Vagina (tissue), 2 donors: ENCODE measurements around the gene GTF2H4. TPM values are rescaled to one million over a fixed set of nuclear protein-coding genes. Genes with fewer than 3 reads are reported as not detected.

Experiments used
- DNase-seq, 2 donors: peaks; one replicate each; pipeline ENCODE4 v3.0.0-alpha.2; 2017; ENCODE audit errors: extremely low spot score in 2 of 2
- H3K27ac ChIP-seq: fragments of 200-600 bp; sonication (generic); one replicate; pipeline ENCODE4 v1.5.1; 2019
- H3K27me3 ChIP-seq: fragments of 200-600 bp; sonication (generic); one replicate; pipeline ENCODE4 v1.5.1; 2019
- H3K36me3 ChIP-seq, 2 donors: fragments of 200-600 bp; sonication (generic); one replicate each; pipeline ENCODE4 v1.5.1; 2017 to 2019
- H3K4me1 ChIP-seq: fragments of 200-600 bp; sonication (generic); one replicate; pipeline ENCODE4 v1.5.1; 2019
- H3K4me3 ChIP-seq, 2 donors: fragments of 200-600 bp; sonication (generic); 1 replicate in 1 of 2; 2 replicates in 1 of 2; pipeline ENCODE4 v1.5.1; 2016 to 2019
- H3K9me3 ChIP-seq: fragments of 200-600 bp; sonication (generic); one replicate; pipeline ENCODE4 v1.5.1; 2019
- POLR2A ChIP-seq, 2 donors: fragments of 450-650 bp; IDR thresholded peaks; one replicate each; pipeline ENCODE4 v1.6.1; 2017; ENCODE audit warnings: antibody characterized with exemption in 2 of 2, mild to moderate bottlenecking in 2 of 2, moderate library complexity in 2 of 2
- POLR2AphosphoS5 ChIP-seq, 2 donors: sonication (generic); formaldehyde crosslinking; IDR thresholded peaks; one replicate each; pipeline ENCODE4 v1.9.0; 2017; ENCODE audit warnings: antibody characterized with exemption in 2 of 2, mild to moderate bottlenecking in 2 of 2, low read depth in 1 of 2; ENCODE audit not compliant: insufficient read depth in 1 of 2
- intact Hi-C: fragments of 100-400 bp; cut with DNase I; formaldehyde crosslinking; loops from one replicate; pipeline ENCODE4 v1.15.1; 2023
- total RNA-seq: library from RNA; depleted of rRNA; stranded (reverse); fragments of >200 nt; gene quantifications from one replicate; pipeline ENCODE4 v1.2.3, GENCODE V29; 2016
- TF ChIP-seq, protein P1 (sequence below), 3 experiments: fragments of 450-650 bp in 2 of 3; fragments of 200-600 bp in 1 of 3; sonication (generic) in 1 of 3; IDR thresholded peaks; one replicate each; pipeline ENCODE4 v1.5.1; 2017 to 2019; ENCODE audit warnings: antibody characterized with exemption in 3 of 3, mild to moderate bottlenecking in 2 of 3, moderate library complexity in 2 of 3

The GTF2H4 gene
- total RNA-seq, 1 donor from 2014 or later: 16.7 TPM

- H3K27ac ChIP-seq: peak within 1 kb of the TSS; percentile 94
- H3K27me3 ChIP-seq: no peaks in the 10 kb centered on the region
- peak within 1 kb of the TSS; percentile 56 to 65 for H3K4me3 ChIP-seq
- H3K9me3 ChIP-seq: no peaks in the 10 kb centered on the region
- TF ChIP-seq POLR2AphosphoS5 (IDR thresholded peaks at IDR 0.05; ENCODE audit: insufficient read depth in 1 of 2, low read depth in 1 of 2): peak; percentile 76
- TF ChIP-seq, protein P1, sequence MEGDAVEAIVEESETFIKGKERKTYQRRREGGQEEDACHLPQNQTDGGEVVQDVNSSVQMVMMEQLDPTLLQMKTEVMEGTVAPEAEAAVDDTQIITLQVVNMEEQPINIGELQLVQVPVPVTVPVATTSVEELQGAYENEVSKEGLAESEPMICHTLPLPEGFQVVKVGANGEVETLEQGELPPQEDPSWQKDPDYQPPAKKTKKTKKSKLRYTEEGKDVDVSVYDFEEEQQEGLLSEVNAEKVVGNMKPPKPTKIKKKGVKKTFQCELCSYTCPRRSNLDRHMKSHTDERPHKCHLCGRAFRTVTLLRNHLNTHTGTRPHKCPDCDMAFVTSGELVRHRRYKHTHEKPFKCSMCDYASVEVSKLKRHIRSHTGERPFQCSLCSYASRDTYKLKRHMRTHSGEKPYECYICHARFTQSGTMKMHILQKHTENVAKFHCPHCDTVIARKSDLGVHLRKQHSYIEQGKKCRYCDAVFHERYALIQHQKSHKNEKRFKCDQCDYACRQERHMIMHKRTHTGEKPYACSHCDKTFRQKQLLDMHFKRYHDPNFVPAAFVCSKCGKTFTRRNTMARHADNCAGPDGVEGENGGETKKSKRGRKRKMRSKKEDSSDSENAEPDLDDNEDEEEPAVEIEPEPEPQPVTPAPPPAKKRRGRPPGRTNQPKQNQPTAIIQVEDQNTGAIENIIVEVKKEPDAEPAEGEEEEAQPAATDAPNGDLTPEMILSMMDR (IDR thresholded peaks at IDR 0.05): peak in 1 of 3 experiments; percentile 35
- peak in 1 of 2 donors; percentile 57 for TF ChIP-seq POLR2A (IDR thresholded peaks at IDR 0.05)
- peaks cover 0 to 28% of the 10 kb centered on the region in 2 donors for H3K36me3 ChIP-seq
- intact Hi-C loops: no loop called here
- peaks cover 27% of the 10 kb centered on the region for H3K4me1 ChIP-seq
- DNase-seq: peak in 1 of 2 donors; percentile 97
Measured at GRCh38 chr6:30914076-30914853, 6.3 kb downstream of the GTF2H4 start, which contains the start of gene VARS2. Gene VARS2 (plus strand): TSS chr6:30914238. CDS start chr6:30914837, 599 bp downstream.

GRCh38 chr6:30914854-30915590 is 7.0 kb downstream of the GTF2H4 start:
- peak overlapping the region; percentile 94 for H3K27ac ChIP-seq
- no peak for DNase-seq
- H3K36me3 ChIP-seq: peaks cover 0 to 27% of the 10 kb centered on the region in 2 donors
- TF ChIP-seq POLR2A (IDR thresholded peaks at IDR 0.05): no peak
- H3K4me1 ChIP-seq: peaks cover 26% of the 10 kb centered on the region
- intact Hi-C loops: no loop called here
- no peaks in the 10 kb centered on the region for H3K27me3 ChIP-seq
- no peaks in the 10 kb centered on the region for H3K9me3 ChIP-seq
- H3K4me3 ChIP-seq: peak overlapping the region; percentile 56 to 65

- Histone ChIP-seq H3K4me3 (peak overlapping the region in 1 of 2 donors; percentile 56), H3K4me1 (peaks cover 26% of the 10 kb centered on the region), H3K27me3 (no peaks in the 10 kb centered on the region), H3K27ac (peak overlapping the region; percentile 94), H3K36me3 (peaks cover 0 to 27% of the 10 kb centered on the region in 2 donors), H3K9me3 (no peaks in the 10 kb centered on the region)
- intact Hi-C loops: no loop called here
- TF ChIP-seq, protein P1 (IDR thresholded peaks at IDR 0.05): peak; percentile 33 to 55 (median 39)
- TF ChIP-seq POLR2AphosphoS5 (IDR thresholded peaks at IDR 0.05; ENCODE audit: insufficient read depth in 1 of 2, low read depth in 1 of 2): peak in 1 of 2 donors; percentile 33
- TF ChIP-seq POLR2A (IDR thresholded peaks at IDR 0.05): no peak
- DNase-seq: no peak
Measured at GRCh38 chr6:30915591-30915946, 7.6 kb downstream of the GTF2H4 start.

- H3K4me3 ChIP-seq: no peak overlapping the region
- H3K27ac ChIP-seq: no peak overlapping the region
- H3K36me3 ChIP-seq: peaks cover 0 to 29% of the 10 kb centered on the region in 2 donors
- H3K4me1 ChIP-seq: peaks cover 26% of the 10 kb centered on the region
- no peaks in the 10 kb centered on the region for H3K27me3 ChIP-seq
- no peak for DNase-seq
- intact Hi-C loops: no loop called here
- no peaks in the 10 kb centered on the region for H3K9me3 ChIP-seq
- TF ChIP-seq POLR2AphosphoS5 (IDR thresholded peaks at IDR 0.05; ENCODE audit: insufficient read depth in 1 of 2, low read depth in 1 of 2) (no peak), POLR2A (IDR thresholded peaks at IDR 0.05) (no peak)
- TF ChIP-seq, protein P1 (IDR thresholded peaks at IDR 0.05): no peak
Measured at GRCh38 chr6:30917041-30917440, 9.0 kb downstream of the GTF2H4 start.

DNA sequence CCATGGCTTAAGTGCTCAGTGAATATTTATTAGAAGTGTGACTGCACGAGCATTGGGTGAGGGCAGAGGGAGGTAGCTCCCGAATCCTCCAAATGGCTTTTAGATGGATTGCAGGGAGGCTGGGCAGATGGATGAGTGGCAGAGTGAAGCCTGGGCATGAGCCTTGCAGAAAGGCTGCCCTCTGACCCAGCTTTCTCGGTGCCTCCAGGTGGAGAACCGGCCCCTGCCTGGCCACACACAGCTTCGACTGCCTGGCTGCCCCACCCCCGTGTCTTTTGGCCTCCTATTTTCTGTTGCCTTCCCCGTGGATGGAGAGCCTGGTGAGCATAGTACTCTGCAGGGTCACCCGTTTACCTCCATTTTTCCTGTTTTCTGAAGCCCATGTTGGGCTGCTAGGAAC is 9.5 kb downstream of the GTF2H4 start:
- H3K27me3 ChIP-seq: no peaks in the 10 kb centered on the region
- peaks cover 26% of the 10 kb centered on the region for H3K4me1 ChIP-seq
- H3K27ac ChIP-seq: no peak overlapping the region
- intact Hi-C loops: no loop called here
- no peaks in the 10 kb centered on the region for H3K9me3 ChIP-seq
- DNase-seq: no peak
- TF ChIP-seq, protein P1 (IDR thresholded peaks at IDR 0.05): no peak
- TF ChIP-seq POLR2A (IDR thresholded peaks at IDR 0.05): no peak
- TF ChIP-seq POLR2AphosphoS5 (IDR thresholded peaks at IDR 0.05; ENCODE audit: insufficient read depth in 1 of 2, low read depth in 1 of 2): no peak
- peaks cover 0 to 33% of the 10 kb centered on the region in 2 donors for H3K36me3 ChIP-seq
- H3K4me3 ChIP-seq: no peak overlapping the region
